Caco-2 (cell line): ENCODE data around the gene ATP11C. TPM values are rescaled to one million over a fixed set of nuclear protein-coding genes. Genes with fewer than 3 reads are reported as not detected.
A peak's percentile ranks its signal among the peaks of the same experiment; 100 is the strongest.

Source experiments
- BruUV-seq: library from RNA; stranded (reverse); fragments of 400-500 nt; replicated peaks from 2 replicates; lab custom pipeline; 2021; lab: Mats Ljungman, UMichigan
- CTCF ChIA-PET: fragments of 300-600 bp; sonication (Branson Sonifier 250); formaldehyde crosslinking; loops from one replicate; lab custom pipeline; 2022; ENCODE audit warnings: antibody characterized with exemption; lab: Charles Lee
- POLR2A ChIA-PET: fragments of 300-600 bp; sonication (Branson Sonifier 250); formaldehyde crosslinking; loops from one replicate; lab custom pipeline; 2022; ENCODE audit warnings: antibody characterized with exemption; lab: Charles Lee
- DNase-seq, 2 experiments: peaks; one replicate each; pipeline versions ENCODE4 v3.0.0 to v3.0.0-alpha.2; 2020 to 2022
- H3K27me3 ChIP-seq: replicated peaks from 2 replicates; pipeline ENCODE4 v1.6.0; 2011; ENCODE audit warnings: low read length; ENCODE audit not compliant: control insufficient read depth, insufficient read depth
- H3K36me3 ChIP-seq: 2 replicates; pipeline ENCODE4 v1.5.1; 2011; ENCODE audit warnings: low read length; ENCODE audit not compliant: control insufficient read depth, insufficient read depth
- H3K4me1 ChIP-seq: fragments of 250-450 bp; sonication (Bioruptor Pico); 2 replicates; pipeline ENCODE4 v1.5.1; 2020; ENCODE audit warnings: mild to moderate bottlenecking
- H3K4me3 ChIP-seq: 2 replicates; pipeline ENCODE4 v1.5.1; 2011; ENCODE audit warnings: low read depth, mild to moderate bottlenecking, control low read depth, low read length
- H3K9me3 ChIP-seq: fragments of 250-450 bp; sonication (Bioruptor Pico); 2 replicates; pipeline ENCODE4 v1.5.1; 2020; ENCODE audit warnings: mild to moderate bottlenecking, moderate library complexity
- H3K27ac Mint-ChIP-seq: one replicate; pipeline ENCODE4 v1.8.0; 2022; ENCODE audit warnings: mixed read lengths; ENCODE audit not compliant: unreplicated experiment
- H3K27me3 Mint-ChIP-seq: one replicate; pipeline ENCODE4 v1.8.0; 2022; ENCODE audit warnings: mixed read lengths; ENCODE audit not compliant: insufficient read depth, unreplicated experiment
- H3K36me3 Mint-ChIP-seq: one replicate; pipeline ENCODE4 v1.8.0; 2022; ENCODE audit warnings: mild to moderate bottlenecking, mixed read lengths; ENCODE audit not compliant: insufficient read depth, unreplicated experiment
- H3K4me1 Mint-ChIP-seq: one replicate; pipeline ENCODE4 v1.8.0; 2022; ENCODE audit warnings: low read depth, mixed read lengths; ENCODE audit not compliant: unreplicated experiment
- H3K4me3 Mint-ChIP-seq: one replicate; pipeline ENCODE4 v1.8.0; 2022; ENCODE audit warnings: mild to moderate bottlenecking, moderate library complexity, mixed read lengths; ENCODE audit not compliant: unreplicated experiment
- H3K9me3 Mint-ChIP-seq: one replicate; pipeline ENCODE4 v1.8.0; 2022; ENCODE audit warnings: mixed read lengths; ENCODE audit not compliant: unreplicated experiment
- CTCF ChIP-seq, 2 experiments: fragments of 200-600 bp in 1 of 2; IDR thresholded peaks; 1 replicate in 1 of 2; 2 replicates in 1 of 2; pipeline versions ENCODE4 v1.5.1 to v1.8.0; 2011 to 2022; ENCODE audit warnings: antibody characterized with exemption in 1 of 2, control low read depth in 1 of 2, inconsistent platforms in 1 of 2, low read depth in 1 of 2, low read length in 1 of 2, mild to moderate bottlenecking in 1 of 2, moderate library complexity in 1 of 2; ENCODE audit not compliant: insufficient read depth in 1 of 2, severe bottlenecking in 1 of 2, unreplicated experiment in 1 of 2
- intact Hi-C: fragments of 100-400 bp; cut with micrococcal nuclease; formaldehyde crosslinking; loops from one replicate; pipeline ENCODE4 v1.10.0; 2022; ENCODE audit not compliant: unreplicated experiment
- total RNA-seq: library from RNA; stranded (reverse); gene quantifications from 2 replicates; pipeline ENCODE4 v1.2.3, GENCODE V29; 2022

ATP11C gene
- total RNA-seq, 1 experiment from 2014 or later: 12.2 TPM

DNA sequence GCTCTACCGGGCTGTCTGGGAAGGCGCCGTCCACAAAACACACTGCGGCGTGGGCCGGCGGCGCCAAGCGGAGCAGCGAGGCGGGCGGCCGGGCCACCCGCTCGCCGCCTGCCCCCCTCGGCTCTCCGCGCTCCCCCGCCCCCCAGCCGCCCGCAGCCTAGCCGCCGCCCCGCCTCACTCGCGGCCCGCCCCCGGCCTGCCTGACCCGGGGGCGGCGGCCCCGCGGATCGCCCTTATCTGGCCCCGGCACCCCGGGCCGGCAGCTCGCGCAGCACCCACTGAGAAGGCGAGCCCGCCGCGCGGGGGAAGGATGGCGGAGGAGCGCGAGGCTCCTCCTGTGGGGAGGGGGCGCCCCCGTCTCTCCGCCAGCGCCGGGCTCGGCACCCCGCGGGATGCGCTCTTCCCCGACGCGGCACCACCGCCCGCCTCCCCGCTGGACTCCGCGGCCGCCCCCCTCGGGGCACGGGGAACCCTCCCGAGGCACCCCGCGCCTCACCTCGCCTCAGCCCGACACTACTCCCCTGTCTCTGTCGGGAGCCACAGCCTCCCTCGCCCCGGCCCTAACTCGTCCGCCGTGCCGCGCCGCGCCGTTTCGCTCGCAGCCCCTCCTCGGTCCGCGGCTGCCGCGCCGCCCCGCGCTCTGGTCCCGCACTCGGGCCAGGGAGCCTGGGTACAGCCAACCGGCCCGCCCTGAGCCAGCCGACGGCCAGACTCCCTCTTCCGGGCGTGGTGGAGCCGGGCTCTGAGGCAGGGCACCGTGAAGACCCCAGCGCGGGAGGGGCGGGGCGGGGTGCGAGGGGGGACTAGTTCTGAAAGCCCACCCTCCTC is 566 bp downstream of the ATP11C start:
- Histone ChIP-seq H3K4me1 (no peaks in the 10 kb centered on the region), H3K4me3 (peak overlapping the region; percentile 79), H3K27me3 (no peaks in the 10 kb centered on the region), H3K36me3 (no peaks in the 10 kb centered on the region), H3K9me3 (no peaks in the 10 kb centered on the region)
- ChIA-PET POLR2A (no interaction called here), CTCF (interaction anchor here (1.0 kb wide), 1 partner anchor 30 kb away, joined by 8 read pairs; no protein-coding TSS in a partner anchor)
- H3K27me3 Mint-ChIP-seq: no peaks in the 10 kb centered on the region
- no TSS peak for BruUV-seq
- intact Hi-C loops: loop anchor here (2.0 to 5.0 kb wide), 2 partner anchors 29 to 90 kb away; no protein-coding TSS in a partner anchor
- no peaks in the 10 kb centered on the region for H3K9me3 Mint-ChIP-seq
- no peaks in the 10 kb centered on the region for H3K4me1 Mint-ChIP-seq
- peak; percentile 29 to 47 for DNase-seq
- peaks cover 12% of the 10 kb centered on the region for H3K36me3 Mint-ChIP-seq
- peak overlapping the region; percentile 95 for H3K27ac Mint-ChIP-seq
- H3K4me3 Mint-ChIP-seq: peak overlapping the region; percentile 92
- no peak for TF ChIP-seq CTCF (IDR thresholded peaks at IDR 0.05; ENCODE audit: insufficient read depth in 1 of 2, low read depth in 1 of 2, low read length in 1 of 2, severe bottlenecking in 1 of 2, unreplicated experiment in 1 of 2)

DNA sequence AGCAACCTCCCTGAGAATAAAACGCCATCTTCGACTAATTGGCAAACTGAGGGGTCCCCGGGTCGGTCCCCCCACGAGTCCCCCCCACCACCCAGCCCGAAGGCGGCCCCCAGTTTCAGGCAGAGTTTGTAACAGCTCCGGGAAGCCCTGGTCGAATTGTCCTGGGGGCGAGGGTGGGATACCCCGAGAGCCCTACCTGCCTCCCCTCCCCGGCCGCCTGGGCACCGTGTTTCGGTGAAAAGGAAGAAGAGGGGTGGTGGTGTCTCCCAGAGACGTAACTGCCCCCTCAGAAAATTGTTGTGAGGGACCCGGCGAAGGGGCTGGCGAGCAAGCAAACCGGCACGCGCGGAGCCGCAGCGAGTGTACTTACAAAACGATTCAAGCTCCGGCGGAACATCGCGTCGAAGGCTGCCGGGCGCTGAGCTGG is 1.2 kb downstream of the ATP11C start:
- no peaks in the 10 kb centered on the region for H3K27me3 Mint-ChIP-seq
- no TSS peak for BruUV-seq
- Histone ChIP-seq H3K36me3 (no peaks in the 10 kb centered on the region), H3K9me3 (no peaks in the 10 kb centered on the region), H3K27me3 (no peaks in the 10 kb centered on the region), H3K4me1 (no peaks in the 10 kb centered on the region), H3K4me3 (peak overlapping the region; percentile 79)
- CTCF ChIA-PET: no interaction called here
- DNase-seq: no peak
- POLR2A ChIA-PET: no interaction called here
- no peaks in the 10 kb centered on the region for H3K4me1 Mint-ChIP-seq
- TF ChIP-seq CTCF (IDR thresholded peaks at IDR 0.05; ENCODE audit: insufficient read depth in 1 of 2, low read depth in 1 of 2, low read length in 1 of 2, severe bottlenecking in 1 of 2, unreplicated experiment in 1 of 2): no peak
- intact Hi-C loops: loop anchor here (2.0 to 5.0 kb wide), 2 partner anchors 29 to 89 kb away; no protein-coding TSS in a partner anchor
- no peak overlapping the region for H3K27ac Mint-ChIP-seq
- peaks cover 12% of the 10 kb centered on the region for H3K36me3 Mint-ChIP-seq
- no peaks in the 10 kb centered on the region for H3K9me3 Mint-ChIP-seq
- peak overlapping the region; percentile 92 for H3K4me3 Mint-ChIP-seq

GRCh38 chrX:139930916-139931645 is 1.8 kb downstream of the ATP11C start:
- DNase-seq: peak; percentile 11 to 34
- intact Hi-C loops: loop anchor here (5.0 kb wide), 1 partner anchor 89 kb away; no protein-coding TSS in a partner anchor
- POLR2A ChIA-PET: interaction anchor here (0.6 kb wide), 1 partner anchor 37 kb away, joined by 7 read pairs; no protein-coding TSS in a partner anchor
- peak overlapping the region; percentile 79 for H3K4me3 ChIP-seq
- H3K36me3 ChIP-seq: no peaks in the 10 kb centered on the region
- H3K9me3 ChIP-seq: no peaks in the 10 kb centered on the region
- BruUV-seq: no TSS peak
- Mint-ChIP-seq H3K4me1 (no peaks in the 10 kb centered on the region), H3K36me3 (peaks cover 12% of the 10 kb centered on the region), H3K9me3 (no peaks in the 10 kb centered on the region), H3K27me3 (no peaks in the 10 kb centered on the region), H3K4me3 (peak overlapping the region; percentile 92), H3K27ac (no peak overlapping the region)
- no peaks in the 10 kb centered on the region for H3K4me1 ChIP-seq
- CTCF ChIA-PET: no interaction called here
- no peak for TF ChIP-seq CTCF (IDR thresholded peaks at IDR 0.05; ENCODE audit: insufficient read depth in 1 of 2, low read depth in 1 of 2, low read length in 1 of 2, severe bottlenecking in 1 of 2, unreplicated experiment in 1 of 2)
- H3K27me3 ChIP-seq: no peaks in the 10 kb centered on the region
